ENCODE results near the gene LAMA5. TPM values are rescaled to one million over a fixed set of nuclear protein-coding genes. Genes with fewer than 3 reads are reported as not detected.

The LAMA5 gene
- total RNA-seq, 1 experiment from 2014 or later = 1,050 TPM

GRCh38 chr20:62411479-62412193 is 44.5 kb upstream of the LAMA5 start:
- BruUV-seq (replicated peaks) = no TSS peak
- H3K36me3 Mint-ChIP-seq (ENCODE audit: insufficient read depth, unreplicated experiment) = peaks cover 86% of the 10 kb centered on the region
- Histone ChIP-seq H3K4me1 (peaks cover 62% of the 10 kb centered on the region), H3K27me3 (replicated peaks; ENCODE audit: control insufficient read depth, insufficient read depth, low read length) (no peaks in the 10 kb centered on the region), H3K36me3 (ENCODE audit: control insufficient read depth, insufficient read depth, low read length) (peaks cover 4% of the 10 kb centered on the region), H3K9me3 (no peaks in the 10 kb centered on the region), H3K4me3 (ENCODE audit: low read depth, low read length) (no peak overlapping the region)
- H3K4me1 Mint-ChIP-seq (ENCODE audit: low read depth, unreplicated experiment) = peaks cover 28% of the 10 kb centered on the region
- TF ChIP-seq CTCF (IDR thresholded peaks at IDR 0.05; ENCODE audit: insufficient read depth in 1 of 2, low read depth in 1 of 2, low read length in 1 of 2, severe bottlenecking in 1 of 2, unreplicated experiment in 1 of 2) = no peak
- ChIA-PET CTCF (interaction anchor here (0.7 kb wide), 1 partner anchor 19 kb away, joined by 3 read pairs; no protein-coding TSS in a partner anchor), POLR2A (interaction anchor here (0.5 kb wide), 1 partner anchor 13 kb away, joined by 3 read pairs; no protein-coding TSS in a partner anchor)
- no peaks in the 10 kb centered on the region for H3K9me3 Mint-ChIP-seq (ENCODE audit: unreplicated experiment)
- no peak overlapping the region for H3K4me3 Mint-ChIP-seq (ENCODE audit: unreplicated experiment)
- H3K27ac Mint-ChIP-seq (ENCODE audit: unreplicated experiment) = peak overlapping the region; percentile 15
- H3K27me3 Mint-ChIP-seq (ENCODE audit: insufficient read depth, unreplicated experiment) = no peaks in the 10 kb centered on the region
- peak in 1 of 2 experiments; percentile 30 for DNase-seq
- intact Hi-C loops (cut with micrococcal nuclease; ENCODE audit: unreplicated experiment) = no loop called here

- Mint-ChIP-seq H3K9me3 (ENCODE audit: unreplicated experiment) (no peaks in the 10 kb centered on the region), H3K4me1 (ENCODE audit: low read depth, unreplicated experiment) (peaks cover 33% of the 10 kb centered on the region), H3K36me3 (ENCODE audit: insufficient read depth, unreplicated experiment) (peaks cover 86% of the 10 kb centered on the region), H3K27me3 (ENCODE audit: insufficient read depth, unreplicated experiment) (no peaks in the 10 kb centered on the region), H3K27ac (ENCODE audit: unreplicated experiment) (no peak overlapping the region), H3K4me3 (ENCODE audit: unreplicated experiment) (no peak overlapping the region)
- H3K4me1 ChIP-seq = peaks cover 66% of the 10 kb centered on the region
- CTCF ChIA-PET = interaction anchor here (0.5 to 2.1 kb wide), 8 partner anchors 8 to 206 kb away, joined by 3 to 11 read pairs (median 4); no protein-coding TSS in a partner anchor
- H3K27me3 ChIP-seq (replicated peaks; ENCODE audit: control insufficient read depth, insufficient read depth, low read length) = no peaks in the 10 kb centered on the region
- no peaks in the 10 kb centered on the region for H3K9me3 ChIP-seq
- no peak for DNase-seq
- TF ChIP-seq CTCF (IDR thresholded peaks at IDR 0.05; ENCODE audit: insufficient read depth in 1 of 2, low read depth in 1 of 2, low read length in 1 of 2, severe bottlenecking in 1 of 2, unreplicated experiment in 1 of 2) = no peak
- intact Hi-C loops (cut with micrococcal nuclease; ENCODE audit: unreplicated experiment) = no loop called here
- peaks cover 4% of the 10 kb centered on the region for H3K36me3 ChIP-seq (ENCODE audit: control insufficient read depth, insufficient read depth, low read length)
- POLR2A ChIA-PET = no interaction called here
- no TSS peak for BruUV-seq (replicated peaks)
- H3K4me3 ChIP-seq (ENCODE audit: low read depth, low read length) = no peak overlapping the region
These were observed 43.8 kb upstream of the LAMA5 start for GRCh38 chr20:62410746-62411478.

GRCh38 chr20:62409931-62410745 is 43.0 kb upstream of the LAMA5 start:
- ChIA-PET POLR2A (interaction anchor here (1.0 kb wide), 1 partner anchor 23 kb away, joined by 3 read pairs; the partner anchor contains the start of gene RPS21), CTCF (interaction anchor here (0.5 to 2.1 kb wide), 8 partner anchors 9 to 207 kb away, joined by 3 to 11 read pairs (median 4); no protein-coding TSS in a partner anchor)
- peaks cover 40% of the 10 kb centered on the region for H3K4me1 Mint-ChIP-seq (ENCODE audit: low read depth, unreplicated experiment)
- Histone ChIP-seq H3K9me3 (no peaks in the 10 kb centered on the region), H3K4me1 (peaks cover 73% of the 10 kb centered on the region), H3K27me3 (replicated peaks; ENCODE audit: control insufficient read depth, insufficient read depth, low read length) (no peaks in the 10 kb centered on the region), H3K36me3 (ENCODE audit: control insufficient read depth, insufficient read depth, low read length) (peaks cover 4% of the 10 kb centered on the region), H3K4me3 (ENCODE audit: low read depth, low read length) (no peak overlapping the region)
- H3K27me3 Mint-ChIP-seq (ENCODE audit: insufficient read depth, unreplicated experiment) = no peaks in the 10 kb centered on the region
- H3K4me3 Mint-ChIP-seq (ENCODE audit: unreplicated experiment) = peak overlapping the region; percentile 39
- intact Hi-C loops (cut with micrococcal nuclease; ENCODE audit: unreplicated experiment) = loop anchor here (10.0 kb wide), 1 partner anchor 265 kb away; the partner anchor contains the start of genes PSMA7 and SS18L1
- H3K9me3 Mint-ChIP-seq (ENCODE audit: unreplicated experiment) = no peaks in the 10 kb centered on the region
- H3K27ac Mint-ChIP-seq (ENCODE audit: unreplicated experiment) = peak overlapping the region; percentile 83
- H3K36me3 Mint-ChIP-seq (ENCODE audit: insufficient read depth, unreplicated experiment) = peaks cover 86% of the 10 kb centered on the region
- peak; percentile 30 to 61 for TF ChIP-seq CTCF (IDR thresholded peaks at IDR 0.05; ENCODE audit: insufficient read depth in 1 of 2, low read depth in 1 of 2, low read length in 1 of 2, severe bottlenecking in 1 of 2, unreplicated experiment in 1 of 2)
- no TSS peak for BruUV-seq (replicated peaks)
- peak in 1 of 2 experiments; percentile 62 for DNase-seq

Data from Caco-2 (cell line).